GM12891 (cell line): Measurements from ENCODE around the gene FBXO27.

ENCODE experiments used
- POLR2A ChIP-seq: IDR thresholded peaks from 2 replicates; pipeline ENCODE4 v1.6.1; 2011; ENCODE audit warnings: low read depth, low read length, control low read depth
- POLR2AphosphoS5 ChIP-seq: IDR thresholded peaks from 2 replicates; pipeline ENCODE4 v1.6.1; 2011; ENCODE audit warnings: low read depth, low read length, control low read depth
- SPI1 ChIP-seq: IDR thresholded peaks from 2 replicates; pipeline ENCODE4 v1.6.1; 2011; ENCODE audit warnings: low read depth, low read length, control low read depth
- TAF1 ChIP-seq: IDR thresholded peaks from 2 replicates; pipeline ENCODE4 v1.6.1; 2011; ENCODE audit warnings: low read depth, low read length, control low read depth

- TF ChIP-seq POLR2AphosphoS5 (no peak), POLR2A (no peak), TAF1 (no peak), SPI1 (no peak)
Measured at GRCh38 chr19:39053276-39054090, 21.1 kb upstream of the FBXO27 start.
